ENCODE measurements around the gene PTMS.

Gene PTMS

DNA sequence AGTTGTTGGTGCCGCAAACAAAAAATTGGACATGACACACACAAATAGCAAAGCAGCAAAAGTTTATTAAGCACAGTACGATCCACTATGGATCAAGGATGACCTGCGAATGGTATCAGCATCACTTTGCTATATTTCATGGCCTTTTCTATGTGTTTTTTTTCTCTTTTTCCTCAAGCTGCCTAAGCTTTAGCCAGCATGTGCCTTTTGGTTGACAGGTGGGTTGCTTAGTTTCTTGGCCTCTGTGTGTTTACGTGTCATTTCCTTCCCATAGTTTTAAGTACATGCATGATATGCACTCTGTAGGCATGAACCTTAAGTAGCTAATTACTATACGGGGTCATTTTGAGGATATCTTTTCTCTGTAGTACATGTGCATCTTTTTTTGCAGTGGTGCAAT is 33.0 kb downstream of the PTMS start:
- DNase-seq (ENCODE audit: insufficient read length, low spot score) (no peak), FAIRE-seq (no peak)
- TF ChIP-seq POLR2A (IDR thresholded peaks at IDR 0.05; ENCODE audit: low read depth, low read length) = no peak

DNA sequence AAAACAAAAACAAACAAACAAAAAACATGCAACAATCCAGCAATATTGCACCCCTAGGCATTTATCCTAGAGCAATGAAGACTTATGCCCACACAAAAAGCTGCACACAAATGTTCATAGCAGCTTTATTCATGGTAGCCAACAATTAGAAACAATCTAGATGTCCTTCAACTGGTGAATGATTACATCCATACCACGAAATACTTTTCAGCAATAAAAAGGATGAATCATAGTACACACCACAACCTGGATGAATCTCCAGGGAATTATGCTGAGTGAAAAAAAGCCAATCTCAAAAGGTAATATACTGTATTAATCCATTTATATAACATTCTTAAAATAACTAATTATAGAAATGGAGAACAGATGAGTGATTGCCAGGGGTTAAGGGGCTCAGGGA is 41.0 kb downstream of the PTMS start:
- FAIRE-seq (no peak), DNase-seq (ENCODE audit: insufficient read length, low spot score) (no peak)
- TF ChIP-seq POLR2A (IDR thresholded peaks at IDR 0.05; ENCODE audit: low read depth, low read length) = no peak

DNA sequence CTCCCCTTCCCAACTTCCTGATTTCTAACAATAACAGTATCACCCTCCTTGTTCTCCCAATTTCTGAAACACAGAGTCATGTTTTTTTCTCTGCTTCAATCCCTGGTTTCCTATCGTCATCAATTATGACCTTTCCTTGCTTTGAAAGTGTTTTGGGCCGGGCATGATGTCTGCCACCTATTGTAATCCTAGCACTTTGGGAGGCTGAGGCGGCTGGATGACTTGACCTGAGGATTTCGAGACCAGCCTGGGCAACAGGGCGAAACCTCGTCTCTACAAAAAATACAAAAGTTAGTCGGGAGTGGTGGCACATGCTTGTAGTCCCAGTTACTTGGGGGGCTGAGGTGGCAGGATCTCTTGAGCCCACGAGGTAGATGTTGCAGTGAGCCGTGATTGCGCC is 42.9 kb downstream of the PTMS start:
- no peak for DNase-seq (ENCODE audit: insufficient read length, low spot score)
- TF ChIP-seq POLR2A (IDR thresholded peaks at IDR 0.05; ENCODE audit: low read depth, low read length) = no peak
- no peak for FAIRE-seq

DNA sequence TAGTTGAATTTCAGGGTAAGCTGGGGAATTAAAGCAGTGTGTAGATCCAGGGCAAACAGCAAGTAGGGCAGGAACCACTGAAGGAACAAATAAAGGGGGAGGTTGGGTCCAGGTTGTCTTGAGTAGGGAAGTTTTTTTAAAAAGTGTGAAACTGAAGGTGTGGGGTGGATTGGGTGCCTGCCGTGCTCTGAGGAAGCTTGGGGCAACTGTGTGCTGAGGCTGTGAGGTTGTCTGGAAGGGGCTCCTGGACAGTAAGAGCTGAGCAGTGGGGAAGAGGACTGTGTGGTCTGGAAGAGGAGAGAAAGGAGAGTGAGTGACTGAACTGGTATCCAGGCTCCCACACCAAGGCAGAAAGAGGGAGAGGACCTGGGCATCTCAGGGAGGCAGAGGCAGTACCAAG is 44.6 kb downstream of the PTMS start:
- TF ChIP-seq POLR2A (IDR thresholded peaks at IDR 0.05; ENCODE audit: low read depth, low read length) = no peak
- DNase-seq (ENCODE audit: insufficient read length, low spot score) = no peak
- FAIRE-seq = no peak

DNA sequence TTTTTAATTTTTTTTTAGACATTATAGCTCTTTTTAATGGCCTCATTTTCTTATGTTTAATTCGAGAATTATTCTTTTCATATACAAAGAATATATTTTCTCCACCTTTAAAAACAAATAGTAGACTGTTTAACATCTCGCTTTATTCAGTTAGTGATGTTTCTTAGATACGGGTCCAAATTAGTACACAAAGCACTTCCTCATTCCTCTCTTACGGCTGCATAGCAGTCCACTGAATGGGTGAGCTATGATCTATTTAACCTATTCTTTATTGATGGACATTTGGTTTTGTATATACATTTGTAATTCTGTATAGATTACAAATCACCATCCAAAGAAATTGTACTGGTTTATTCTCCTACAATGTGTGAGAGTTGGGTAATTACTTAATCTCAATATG is 47.2 kb downstream of the PTMS start:
- FAIRE-seq = no peak
- no peak for TF ChIP-seq POLR2A (IDR thresholded peaks at IDR 0.05; ENCODE audit: low read depth, low read length)
- DNase-seq (ENCODE audit: insufficient read length, low spot score) = no peak

DNA sequence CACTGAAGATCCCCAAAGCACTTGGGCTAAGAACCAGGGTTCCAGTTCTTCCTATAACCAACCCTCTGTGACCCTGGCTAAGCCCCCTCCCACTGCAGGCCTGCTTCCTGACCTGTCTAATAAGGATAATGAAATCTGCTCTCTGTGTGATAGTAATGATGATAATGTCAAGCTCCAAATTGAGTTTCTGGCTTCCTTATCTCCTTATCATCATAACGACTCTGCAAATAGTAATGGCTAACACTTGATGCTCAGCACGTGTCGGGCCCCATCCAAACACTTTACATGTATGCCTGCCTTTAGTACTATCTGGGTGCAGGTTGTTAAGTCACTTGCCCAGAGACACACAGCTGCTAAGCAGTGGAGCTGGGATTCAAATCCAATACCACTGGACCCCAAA is 50.4 kb downstream of the PTMS start:
- DNase-seq (ENCODE audit: insufficient read length, low spot score) = no peak
- no peak for FAIRE-seq
- no peak for TF ChIP-seq POLR2A (IDR thresholded peaks at IDR 0.05; ENCODE audit: low read depth, low read length)

DNA sequence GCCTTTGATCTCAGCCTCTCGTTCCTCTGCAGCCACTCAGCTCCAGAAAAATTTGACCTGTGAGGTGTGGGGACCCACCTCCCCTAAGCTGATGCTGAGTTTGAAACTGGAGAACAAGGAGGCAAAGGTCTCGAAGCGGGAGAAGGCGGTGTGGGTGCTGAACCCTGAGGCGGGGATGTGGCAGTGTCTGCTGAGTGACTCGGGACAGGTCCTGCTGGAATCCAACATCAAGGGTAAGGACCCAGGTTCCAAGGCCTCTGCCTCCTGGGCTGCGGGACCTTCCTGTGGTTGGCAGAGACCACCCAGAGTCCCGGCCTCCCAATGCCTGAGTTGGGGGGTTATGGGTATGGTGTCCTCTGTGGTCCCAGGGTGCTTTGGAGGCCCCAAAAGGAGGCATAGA is 50.9 kb downstream of the PTMS start:
- FAIRE-seq (no peak), DNase-seq (ENCODE audit: insufficient read length, low spot score) (no peak)
- TF ChIP-seq POLR2A (IDR thresholded peaks at IDR 0.05; ENCODE audit: low read depth, low read length) = no peak

DNA sequence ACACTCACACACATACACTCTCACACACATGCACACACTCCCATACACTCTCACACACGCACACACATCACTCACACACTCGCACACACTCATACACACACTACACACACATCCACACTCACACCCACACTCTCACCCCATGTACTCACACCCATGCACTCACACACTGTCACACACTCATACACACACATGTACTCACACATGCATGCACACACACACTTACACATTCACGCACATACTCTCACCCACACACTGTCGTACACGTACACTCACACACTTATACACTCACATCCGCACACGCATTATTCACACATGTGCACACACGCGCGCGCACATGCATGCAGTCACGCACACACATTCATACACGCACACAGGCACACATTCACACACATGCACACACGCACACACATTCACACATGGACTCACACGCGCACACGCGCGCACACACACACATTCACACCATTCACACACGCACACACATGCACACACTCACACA is 51.5 kb downstream of the PTMS start:
- DNase-seq (ENCODE audit: insufficient read length, low spot score) = no peak
- no peak for TF ChIP-seq POLR2A (IDR thresholded peaks at IDR 0.05; ENCODE audit: low read depth, low read length)
- FAIRE-seq = no peak

DNA sequence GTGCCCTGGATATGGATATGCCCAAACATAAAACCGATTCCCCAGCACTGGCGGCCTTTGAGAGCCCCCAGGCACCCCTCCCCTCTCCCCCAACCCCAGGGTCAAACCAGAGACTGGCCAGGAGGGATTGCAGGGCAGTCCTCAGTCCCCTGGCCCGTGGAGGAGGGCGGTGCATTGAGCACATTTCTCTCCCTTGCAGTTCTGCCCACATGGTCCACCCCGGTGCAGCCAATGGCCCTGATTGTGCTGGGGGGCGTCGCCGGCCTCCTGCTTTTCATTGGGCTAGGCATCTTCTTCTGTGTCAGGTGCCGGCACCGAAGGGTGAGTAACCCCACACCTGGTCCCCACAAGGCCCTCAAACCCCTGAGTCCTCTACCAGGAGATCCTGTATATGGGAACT is 52.1 kb downstream of the PTMS start:
- DNase-seq (ENCODE audit: insufficient read length, low spot score) = no peak
- no peak for FAIRE-seq
- TF ChIP-seq POLR2A (IDR thresholded peaks at IDR 0.05; ENCODE audit: low read depth, low read length) = no peak

DNA sequence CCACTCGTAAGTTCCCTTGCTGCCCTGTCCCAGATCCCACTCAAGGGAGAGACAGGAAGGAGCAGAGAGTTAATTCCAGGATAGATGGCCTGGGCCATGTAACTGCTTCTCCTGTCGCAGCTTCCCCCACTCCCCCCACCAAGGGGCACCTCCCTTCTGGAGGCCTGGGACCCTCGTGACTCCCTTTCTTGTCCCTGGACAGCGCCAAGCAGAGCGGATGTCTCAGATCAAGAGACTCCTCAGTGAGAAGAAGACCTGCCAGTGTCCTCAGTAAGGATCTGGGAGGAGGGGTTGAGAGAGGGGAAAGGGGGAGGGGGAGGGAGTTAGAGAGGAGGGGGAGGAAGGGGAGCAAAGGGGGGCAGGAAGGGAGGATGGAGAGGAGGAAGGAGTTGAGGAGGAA is 52.5 kb downstream of the PTMS start:
- no peak for FAIRE-seq
- no peak for TF ChIP-seq POLR2A (IDR thresholded peaks at IDR 0.05; ENCODE audit: low read depth, low read length)
- no peak for DNase-seq (ENCODE audit: insufficient read length, low spot score)

DNA sequence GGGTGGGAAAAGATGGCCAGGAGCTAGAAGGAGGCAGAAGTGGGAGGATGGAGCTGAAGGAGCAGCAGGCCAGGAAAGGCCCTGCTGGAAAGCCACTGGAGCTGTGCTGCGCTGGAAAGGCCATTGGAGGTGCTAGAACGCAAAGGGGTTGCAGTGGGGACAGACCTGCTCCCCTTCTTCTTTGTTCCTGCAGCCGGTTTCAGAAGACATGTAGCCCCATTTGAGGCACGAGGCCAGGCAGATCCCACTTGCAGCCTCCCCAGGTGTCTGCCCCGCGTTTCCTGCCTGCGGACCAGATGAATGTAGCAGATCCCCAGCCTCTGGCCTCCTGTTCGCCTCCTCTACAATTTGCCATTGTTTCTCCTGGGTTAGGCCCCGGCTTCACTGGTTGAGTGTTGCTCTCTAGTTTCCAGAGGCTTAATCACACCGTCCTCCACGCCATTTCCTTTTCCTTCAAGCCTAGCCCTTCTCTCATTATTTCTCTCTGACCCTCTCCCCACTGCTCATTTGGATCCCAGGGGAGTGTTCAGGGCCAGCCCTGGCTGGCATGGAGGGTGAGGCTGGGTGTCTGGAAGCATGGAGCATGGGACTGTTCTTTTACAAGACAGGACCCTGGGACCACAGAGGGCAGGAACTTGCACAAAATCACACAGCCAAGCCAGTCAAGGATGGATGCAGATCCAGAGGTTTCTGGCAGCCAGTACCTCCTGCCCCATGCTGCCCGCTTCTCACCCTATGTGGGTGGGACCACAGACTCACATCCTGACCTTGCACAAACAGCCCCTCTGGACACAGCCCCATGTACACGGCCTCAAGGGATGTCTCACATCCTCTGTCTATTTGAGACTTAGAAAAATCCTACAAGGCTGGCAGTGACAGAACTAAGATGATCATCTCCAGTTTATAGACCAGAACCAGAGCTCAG is 53.2 kb downstream of the PTMS start:
- TF ChIP-seq POLR2A (IDR thresholded peaks at IDR 0.05; ENCODE audit: low read depth, low read length) = no peak
- no peak for DNase-seq (ENCODE audit: insufficient read length, low spot score)
- no peak for FAIRE-seq

DNA sequence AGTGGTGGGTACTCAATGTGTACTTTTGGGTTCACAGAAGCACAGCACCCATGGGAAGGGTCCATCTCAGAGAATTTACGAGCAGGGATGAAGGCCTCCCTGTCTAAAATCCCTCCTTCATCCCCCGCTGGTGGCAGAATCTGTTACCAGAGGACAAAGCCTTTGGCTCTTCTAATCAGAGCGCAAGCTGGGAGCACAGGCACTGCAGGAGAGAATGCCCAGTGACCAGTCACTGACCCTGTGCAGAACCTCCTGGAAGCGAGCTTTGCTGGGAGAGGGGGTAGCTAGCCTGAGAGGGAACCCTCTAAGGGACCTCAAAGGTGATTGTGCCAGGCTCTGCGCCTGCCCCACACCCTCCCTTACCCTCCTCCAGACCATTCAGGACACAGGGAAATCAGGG is 54.0 kb downstream of the PTMS start:
- no peak for TF ChIP-seq POLR2A (IDR thresholded peaks at IDR 0.05; ENCODE audit: low read depth, low read length)
- FAIRE-seq (no peak), DNase-seq (ENCODE audit: insufficient read length, low spot score) (no peak)

Data from H54 (cell line).